Endothelial cell (in vitro differentiated cells): ENCODE measurements around the gene ZBTB7B. TPM values are rescaled to one million over a fixed set of nuclear protein-coding genes. Genes with fewer than 3 reads are reported as not detected.
A peak's percentile ranks its signal among the peaks of the same experiment; 100 is the strongest.

Source experiments
- DNase-seq: peaks from one replicate; pipeline ENCODE4 v3.0.0; 2021; ENCODE audit warnings: low spot score
- H3K27ac Mint-ChIP-seq: one replicate; pipeline ENCODE4 v1.8.0; 2021; ENCODE audit warnings: mixed read lengths, inconsistent platforms; ENCODE audit not compliant: unreplicated experiment
- H3K27me3 Mint-ChIP-seq: one replicate; pipeline ENCODE4 v1.8.0; 2021; ENCODE audit warnings: mild to moderate bottlenecking, moderate library complexity, mixed read lengths, inconsistent platforms; ENCODE audit not compliant: unreplicated experiment
- H3K36me3 Mint-ChIP-seq: one replicate; pipeline ENCODE4 v1.8.0; 2021; ENCODE audit warnings: mild to moderate bottlenecking, low read depth, mixed read lengths, inconsistent platforms; ENCODE audit not compliant: unreplicated experiment
- H3K4me1 Mint-ChIP-seq: one replicate; pipeline ENCODE4 v1.8.0; 2021; ENCODE audit warnings: mild to moderate bottlenecking, mixed read lengths, inconsistent platforms; ENCODE audit not compliant: unreplicated experiment
- H3K4me3 Mint-ChIP-seq: one replicate; pipeline ENCODE4 v1.8.0; 2021; ENCODE audit warnings: mild to moderate bottlenecking, mixed read lengths, inconsistent platforms; ENCODE audit not compliant: unreplicated experiment
- H3K9me3 Mint-ChIP-seq: one replicate; pipeline ENCODE4 v1.8.0; 2021; ENCODE audit warnings: mixed read lengths, inconsistent platforms; ENCODE audit not compliant: unreplicated experiment
- total RNA-seq: library from RNA; stranded (reverse); fragmentation: NEBNext Ultra II Directional; extraction: Animal tissue kit (Norgen Biotek cat#: 25700); gene quantifications from one replicate; pipeline ENCODE4 v1.2.1, GENCODE V29; 2021; ENCODE audit not compliant: unreplicated experiment
- TF ChIP-seq, protein P1 (sequence below): fragments of 200-600 bp; sonication (generic); IDR thresholded peaks from one replicate; pipeline ENCODE4 v1.5.0; 2021; ENCODE audit warnings: antibody characterized with exemption; ENCODE audit not compliant: unreplicated experiment

Gene ZBTB7B
- total RNA-seq, 1 donor from 2014 or later = 23.3 TPM

DNA sequence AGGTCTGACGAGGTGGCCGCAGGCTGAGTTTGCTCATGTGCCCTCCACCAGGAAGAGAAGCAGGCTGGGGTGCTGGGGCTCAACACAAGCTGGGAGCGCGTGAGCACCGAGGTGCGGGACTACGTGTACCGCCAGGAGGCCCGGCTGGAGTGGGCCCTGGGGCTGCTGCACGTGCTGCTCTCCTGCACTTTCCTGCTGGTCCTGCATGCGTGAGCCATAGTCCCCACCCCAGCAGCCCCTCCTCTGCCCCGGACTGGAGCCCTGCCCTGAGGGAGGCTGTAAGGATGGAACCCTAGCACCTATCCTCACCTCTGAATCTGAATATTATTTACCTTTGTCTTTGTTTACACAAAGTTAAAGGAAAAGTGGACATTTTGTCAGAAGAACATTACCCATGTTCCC lies 40.7 kb downstream of the ZBTB7B start:
- no peak for DNase-seq
- TF ChIP-seq, protein P1, sequence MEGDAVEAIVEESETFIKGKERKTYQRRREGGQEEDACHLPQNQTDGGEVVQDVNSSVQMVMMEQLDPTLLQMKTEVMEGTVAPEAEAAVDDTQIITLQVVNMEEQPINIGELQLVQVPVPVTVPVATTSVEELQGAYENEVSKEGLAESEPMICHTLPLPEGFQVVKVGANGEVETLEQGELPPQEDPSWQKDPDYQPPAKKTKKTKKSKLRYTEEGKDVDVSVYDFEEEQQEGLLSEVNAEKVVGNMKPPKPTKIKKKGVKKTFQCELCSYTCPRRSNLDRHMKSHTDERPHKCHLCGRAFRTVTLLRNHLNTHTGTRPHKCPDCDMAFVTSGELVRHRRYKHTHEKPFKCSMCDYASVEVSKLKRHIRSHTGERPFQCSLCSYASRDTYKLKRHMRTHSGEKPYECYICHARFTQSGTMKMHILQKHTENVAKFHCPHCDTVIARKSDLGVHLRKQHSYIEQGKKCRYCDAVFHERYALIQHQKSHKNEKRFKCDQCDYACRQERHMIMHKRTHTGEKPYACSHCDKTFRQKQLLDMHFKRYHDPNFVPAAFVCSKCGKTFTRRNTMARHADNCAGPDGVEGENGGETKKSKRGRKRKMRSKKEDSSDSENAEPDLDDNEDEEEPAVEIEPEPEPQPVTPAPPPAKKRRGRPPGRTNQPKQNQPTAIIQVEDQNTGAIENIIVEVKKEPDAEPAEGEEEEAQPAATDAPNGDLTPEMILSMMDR = no peak
- Mint-ChIP-seq H3K36me3 (peaks cover 3% of the 10 kb centered on the region), H3K4me1 (peaks cover 51% of the 10 kb centered on the region), H3K27me3 (peaks cover 11% of the 10 kb centered on the region), H3K9me3 (no peaks in the 10 kb centered on the region), H3K4me3 (peak overlapping the region; percentile 42), H3K27ac (peak overlapping the region; percentile 93)

DNA sequence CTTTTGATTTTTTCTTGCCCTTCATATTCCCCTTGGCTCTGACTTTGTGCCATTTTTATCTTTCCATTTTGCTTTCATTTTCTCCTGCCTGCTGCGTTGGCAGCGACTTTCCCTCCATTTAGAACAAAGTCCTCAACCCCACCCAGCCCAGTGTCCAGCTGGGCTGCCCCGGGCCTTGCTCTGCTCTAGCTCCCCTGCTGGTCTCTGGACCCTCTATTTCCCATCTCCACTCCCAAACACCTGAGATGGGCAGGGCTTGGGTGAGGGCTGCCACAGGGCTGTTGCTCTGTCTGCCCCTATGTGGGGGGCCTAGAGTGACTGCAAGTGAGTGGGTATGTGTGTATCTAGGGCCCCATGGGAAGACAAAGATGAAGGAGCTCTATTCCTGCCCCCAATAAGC lies 41.2 kb downstream of the ZBTB7B start:
- TF ChIP-seq, protein P1 = no peak
- H3K27me3 Mint-ChIP-seq = peaks cover 12% of the 10 kb centered on the region
- DNase-seq = no peak
- H3K27ac Mint-ChIP-seq = peak overlapping the region; percentile 93
- peaks cover 51% of the 10 kb centered on the region for H3K4me1 Mint-ChIP-seq
- H3K4me3 Mint-ChIP-seq = peak overlapping the region; percentile 42
- no peaks in the 10 kb centered on the region for H3K9me3 Mint-ChIP-seq
- H3K36me3 Mint-ChIP-seq = peaks cover 3% of the 10 kb centered on the region

DNA sequence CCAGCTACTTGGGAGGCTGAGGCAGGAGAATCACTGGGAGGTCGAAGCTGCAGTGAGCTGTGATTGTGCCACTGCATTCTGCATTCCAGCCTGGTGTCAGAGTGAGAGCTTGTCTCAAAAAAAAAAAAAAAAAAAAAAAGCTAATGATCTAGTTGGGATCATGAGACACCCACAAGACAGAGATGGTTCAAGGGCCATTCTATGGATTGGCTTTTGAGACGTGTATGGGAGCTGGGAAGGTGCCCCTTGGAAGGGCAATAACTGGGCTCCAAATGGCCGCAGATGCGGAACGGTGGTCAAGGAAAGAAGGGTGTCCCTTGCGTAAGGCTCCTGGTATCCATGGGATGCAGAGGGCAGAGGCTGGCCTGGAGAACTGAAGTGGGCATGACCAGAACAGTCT lies 41.8 kb downstream of the ZBTB7B start:
- peaks cover 7% of the 10 kb centered on the region for H3K36me3 Mint-ChIP-seq
- peaks cover 51% of the 10 kb centered on the region for H3K4me1 Mint-ChIP-seq
- DNase-seq = no peak
- no peaks in the 10 kb centered on the region for H3K9me3 Mint-ChIP-seq
- peak overlapping the region; percentile 47 for H3K4me3 Mint-ChIP-seq
- TF ChIP-seq, protein P1 = no peak
- peak overlapping the region; percentile 93 for H3K27ac Mint-ChIP-seq
- peaks cover 17% of the 10 kb centered on the region for H3K27me3 Mint-ChIP-seq

DNA sequence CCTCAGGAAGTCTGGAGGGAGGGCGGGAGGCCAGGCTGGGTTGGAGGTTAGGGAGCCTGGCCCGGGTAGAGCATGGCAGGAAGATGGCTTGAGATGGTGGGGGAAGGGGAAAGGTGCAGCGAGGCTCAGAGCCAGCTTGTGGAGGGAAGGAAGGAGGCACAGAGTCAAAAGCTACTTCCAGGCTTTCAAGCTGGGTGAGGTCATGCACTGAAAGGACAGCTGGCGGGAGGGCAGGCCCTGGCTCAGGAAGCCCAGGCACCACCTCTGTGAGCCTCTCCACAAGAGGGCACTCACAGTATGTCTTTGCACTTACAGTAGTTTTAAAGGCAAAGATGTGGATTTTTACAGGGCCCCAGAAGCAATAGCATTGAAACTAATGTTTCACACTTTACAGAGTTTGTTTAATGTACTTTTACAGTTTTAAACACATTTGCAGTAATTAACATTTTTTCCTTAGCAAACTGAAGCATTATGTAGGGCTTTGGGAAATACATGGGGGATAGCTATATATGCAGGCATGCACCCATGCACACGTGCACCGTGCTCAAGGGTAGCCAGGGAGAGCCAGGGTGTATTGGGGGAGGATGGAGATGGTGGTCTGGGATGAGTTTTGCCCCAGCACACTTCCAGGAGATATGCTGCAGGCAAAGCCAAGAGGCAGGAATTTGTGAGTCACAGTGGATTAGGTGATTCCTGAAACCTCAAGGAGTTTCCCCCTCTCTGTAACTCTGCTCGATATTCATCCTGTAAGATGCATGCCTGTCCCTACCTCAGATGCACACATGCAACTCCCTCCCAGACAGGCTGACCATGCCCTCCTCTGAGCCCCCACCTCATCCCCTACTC lies 42.4 kb downstream of the ZBTB7B start:
- H3K4me1 Mint-ChIP-seq = peaks cover 57% of the 10 kb centered on the region
- H3K27ac Mint-ChIP-seq = peak overlapping the region; percentile 93
- TF ChIP-seq, protein P1 = peak; percentile 29
- H3K9me3 Mint-ChIP-seq = no peaks in the 10 kb centered on the region
- peak; percentile 78 for DNase-seq
- H3K4me3 Mint-ChIP-seq = peak overlapping the region; percentile 43
- H3K27me3 Mint-ChIP-seq = peaks cover 17% of the 10 kb centered on the region
- H3K36me3 Mint-ChIP-seq = peaks cover 12% of the 10 kb centered on the region
